GM12878 (cell line): ENCODE measurements around the gene TBP.

ENCODE experiments used
- CTCF ChIP-seq, 3 experiments: IDR thresholded peaks in 2 of 3; conservative IDR thresholded peaks in 1 of 3; 2 replicates each; pipeline ENCODE4 v1.5.1; 2011; ENCODE audit warnings: low read depth in 3 of 3, low read length in 3 of 3, mild to moderate bottlenecking in 3 of 3, control low read depth in 2 of 3, moderate library complexity in 2 of 3, inconsistent platforms in 1 of 3, mixed read lengths in 1 of 3; ENCODE audit not compliant: control insufficient read depth in 2 of 3, insufficient read depth in 1 of 3; ENCODE audit errors: extremely low read depth in 1 of 3
- POLR2AphosphoS5 ChIP-seq: IDR thresholded peaks from 2 replicates; pipeline ENCODE4 v1.6.1; 2011; ENCODE audit warnings: mild to moderate bottlenecking, low read length, inconsistent platforms
- RFX5 ChIP-seq: IDR thresholded peaks from 2 replicates; pipeline ENCODE4 v1.6.1; 2011; ENCODE audit warnings: low read depth, low read length, improper control_type of control experiment
- TF ChIP-seq, protein P1 (sequence below): IDR thresholded peaks from 2 replicates; pipeline ENCODE4 v1.6.1; 2012; ENCODE audit warnings: low read length, inconsistent platforms

DNA sequence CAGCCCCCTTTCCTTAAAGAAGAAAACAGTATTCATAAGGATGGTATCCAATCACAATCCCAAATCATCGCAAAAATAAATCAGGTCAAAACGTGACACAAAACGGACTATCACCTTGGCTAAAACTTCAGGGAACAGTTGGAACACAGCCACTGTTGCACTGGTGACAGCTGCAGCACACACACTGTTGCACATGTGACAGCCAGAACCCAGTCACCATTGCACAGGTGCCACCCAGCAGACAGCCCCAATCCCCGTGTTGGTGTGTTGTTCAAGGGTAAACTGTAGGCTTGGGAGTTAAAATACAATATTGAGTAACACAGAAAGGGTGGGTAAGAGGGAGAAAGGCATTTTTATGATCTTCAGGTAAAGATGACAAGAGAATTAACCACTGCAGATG lies 16.8 kb upstream of the TBP start:
- TF ChIP-seq, protein P1, sequence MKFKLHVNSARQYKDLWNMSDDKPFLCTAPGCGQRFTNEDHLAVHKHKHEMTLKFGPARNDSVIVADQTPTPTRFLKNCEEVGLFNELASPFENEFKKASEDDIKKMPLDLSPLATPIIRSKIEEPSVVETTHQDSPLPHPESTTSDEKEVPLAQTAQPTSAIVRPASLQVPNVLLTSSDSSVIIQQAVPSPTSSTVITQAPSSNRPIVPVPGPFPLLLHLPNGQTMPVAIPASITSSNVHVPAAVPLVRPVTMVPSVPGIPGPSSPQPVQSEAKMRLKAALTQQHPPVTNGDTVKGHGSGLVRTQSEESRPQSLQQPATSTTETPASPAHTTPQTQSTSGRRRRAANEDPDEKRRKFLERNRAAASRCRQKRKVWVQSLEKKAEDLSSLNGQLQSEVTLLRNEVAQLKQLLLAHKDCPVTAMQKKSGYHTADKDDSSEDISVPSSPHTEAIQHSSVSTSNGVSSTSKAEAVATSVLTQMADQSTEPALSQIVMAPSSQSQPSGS: no peak
- TF ChIP-seq POLR2AphosphoS5 (no peak), RFX5 (no peak), CTCF (IDR thresholded peaks at IDR 0.05 in 2 of 3, conservative IDR thresholded peaks at IDR 0.05 in 1 of 3; ENCODE audit: control insufficient read depth in 2 of 3, extremely low read depth in 1 of 3, insufficient read depth in 1 of 3, low read depth in 3 of 3, low read length in 3 of 3) (no peak)
